GM19240 (cell line): ENCODE data around the gene LSM3.

Experiments
- DNase-seq: peaks from one replicate; pipeline ENCODE4 v3.0.0; 2011; ENCODE audit warnings: low spot score; ENCODE audit not compliant: insufficient read length

The LSM3 gene

GRCh38 chr3:14157951-14158350, 20.7 kb upstream of the LSM3 start:
- no peak for DNase-seq

GRCh38 chr3:14158370-14158769, 20.2 kb upstream of the LSM3 start:
- no peak for DNase-seq

- DNase-seq = no peak
Measured at GRCh38 chr3:14159426-14159825, 19.2 kb upstream of the LSM3 start.

GRCh38 chr3:14161282-14161681, 17.3 kb upstream of the LSM3 start:
- DNase-seq = no peak

- no peak for DNase-seq
Measured at GRCh38 chr3:14162178-14162577, 16.4 kb upstream of the LSM3 start.

GRCh38 chr3:14166877-14167603, 11.6 kb upstream of the LSM3 start:
- DNase-seq = no peak

- DNase-seq = no peak
Measured at GRCh38 chr3:14169435-14169834, 9.2 kb upstream of the LSM3 start.

- no peak for DNase-seq
Measured at GRCh38 chr3:14169871-14170270, 8.7 kb upstream of the LSM3 start.

GRCh38 chr3:14170531-14171159, 8.0 kb upstream of the LSM3 start:
- no peak for DNase-seq

- DNase-seq = no peak
Measured at GRCh38 chr3:14172496-14172895, 6.1 kb upstream of the LSM3 start.

GRCh38 chr3:14174483-14174882, 4.1 kb upstream of the LSM3 start:
- DNase-seq = no peak

GRCh38 chr3:14175383-14176037, 3.1 kb upstream of the LSM3 start:
- no peak for DNase-seq

- DNase-seq = no peak
Measured at GRCh38 chr3:14177580-14178246, 904 bp upstream of the LSM3 start.

GRCh38 chr3:14179114-14179465, 473 bp downstream of the LSM3 start:
- DNase-seq = no peak

- DNase-seq = no peak
Measured at GRCh38 chr3:14179795-14180194, 1.2 kb downstream of the LSM3 start.

- DNase-seq = no peak
Measured at GRCh38 chr3:14181253-14181652, 2.6 kb downstream of the LSM3 start.

- DNase-seq = no peak
Measured at GRCh38 chr3:14183015-14183577, 4.5 kb downstream of the LSM3 start.

GRCh38 chr3:14186854-14187458, 8.3 kb downstream of the LSM3 start:
- DNase-seq = no peak

- no peak for DNase-seq
Measured at GRCh38 chr3:14188041-14188754, 9.6 kb downstream of the LSM3 start.

- no peak for DNase-seq
Measured at GRCh38 chr3:14194865-14195264, 16.2 kb downstream of the LSM3 start.

- no peak for DNase-seq
Measured at GRCh38 chr3:14199641-14200040, 21.0 kb downstream of the LSM3 start.
